ENCODE results near the gene PIP5K1C. TPM values are rescaled to one million over a fixed set of nuclear protein-coding genes. Genes with fewer than 3 reads are reported as not detected.

The PIP5K1C gene, protein sequence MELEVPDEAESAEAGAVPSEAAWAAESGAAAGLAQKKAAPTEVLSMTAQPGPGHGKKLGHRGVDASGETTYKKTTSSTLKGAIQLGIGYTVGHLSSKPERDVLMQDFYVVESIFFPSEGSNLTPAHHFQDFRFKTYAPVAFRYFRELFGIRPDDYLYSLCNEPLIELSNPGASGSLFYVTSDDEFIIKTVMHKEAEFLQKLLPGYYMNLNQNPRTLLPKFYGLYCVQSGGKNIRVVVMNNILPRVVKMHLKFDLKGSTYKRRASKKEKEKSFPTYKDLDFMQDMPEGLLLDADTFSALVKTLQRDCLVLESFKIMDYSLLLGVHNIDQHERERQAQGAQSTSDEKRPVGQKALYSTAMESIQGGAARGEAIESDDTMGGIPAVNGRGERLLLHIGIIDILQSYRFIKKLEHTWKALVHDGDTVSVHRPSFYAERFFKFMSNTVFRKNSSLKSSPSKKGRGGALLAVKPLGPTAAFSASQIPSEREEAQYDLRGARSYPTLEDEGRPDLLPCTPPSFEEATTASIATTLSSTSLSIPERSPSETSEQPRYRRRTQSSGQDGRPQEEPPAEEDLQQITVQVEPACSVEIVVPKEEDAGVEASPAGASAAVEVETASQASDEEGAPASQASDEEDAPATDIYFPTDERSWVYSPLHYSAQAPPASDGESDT
- 10 to 100 TPM; 18.3 to 37.0 (median 28.8) TPM for polyA plus RNA-seq (ENCODE audit: insufficient read length in 4 of 4)

DNA sequence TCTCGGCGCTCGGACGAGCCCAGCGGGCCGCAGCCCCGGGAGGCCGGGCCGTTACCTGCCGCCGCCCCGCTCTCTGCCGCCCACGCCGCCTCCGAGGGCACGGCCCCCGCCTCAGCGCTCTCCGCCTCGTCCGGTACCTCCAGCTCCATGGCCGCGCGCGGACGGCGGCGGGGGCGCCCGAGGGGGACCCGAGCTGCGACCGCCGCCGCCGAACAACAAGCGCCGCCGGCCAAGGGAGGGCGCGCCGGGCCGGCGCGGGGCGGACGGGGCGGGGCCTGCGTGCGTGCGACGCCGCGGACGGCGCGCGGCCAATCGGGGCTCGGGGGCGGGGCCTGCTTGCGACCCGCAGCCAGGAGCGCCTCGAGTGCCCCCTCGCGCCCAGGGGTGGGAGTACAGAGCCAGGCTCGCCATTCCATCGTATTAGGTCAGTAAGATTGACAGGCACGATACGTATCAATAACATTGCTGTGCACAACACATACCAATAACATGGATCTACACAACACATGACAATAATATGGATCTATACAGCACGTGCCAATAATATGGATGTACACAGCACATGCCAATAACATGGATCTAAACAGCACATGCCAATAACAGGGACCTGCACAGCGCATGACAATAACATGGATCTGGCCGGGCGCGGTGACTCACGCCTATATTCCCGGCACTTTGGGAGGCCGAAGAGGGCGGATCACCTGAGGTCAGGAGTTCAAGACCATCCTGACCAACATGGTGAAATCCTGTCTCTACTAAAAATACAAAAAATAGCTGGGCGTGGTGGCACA is at the start of gene PIP5K1C:
Gene PIP5K1C, minus strand, starts transcription at position 227 of the 791 bp plus-strand sequence. Its CDS starts 78 bp downstream, at position 149.
- DNase-seq (ENCODE audit: low read depth in 4 of 4, low spot score in 2 of 4) = peak in 3 of 4 donors; percentile 70 to 74 (median 73)

DNA sequence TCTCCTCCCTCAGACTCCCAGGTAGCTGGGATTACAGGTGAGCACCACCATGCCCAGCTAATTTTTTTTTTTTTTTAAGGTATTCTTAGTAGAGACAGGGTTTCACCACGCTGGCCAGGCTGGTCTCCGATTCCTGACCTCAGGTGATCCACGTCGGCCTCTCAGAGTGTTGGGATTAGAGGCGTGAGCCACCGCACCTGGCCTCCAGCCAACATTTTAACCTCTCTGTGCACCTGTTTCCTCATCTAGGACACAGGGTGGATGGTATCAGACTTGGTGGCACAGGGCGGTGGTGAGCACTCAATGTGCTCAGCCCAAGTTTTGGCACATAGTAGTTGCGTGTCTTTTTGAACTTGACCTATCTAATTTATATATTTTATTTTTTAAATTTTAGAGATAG is 48.7 kb upstream of the PIP5K1C start:
- DNase-seq (ENCODE audit: low read depth in 4 of 4, low spot score in 2 of 4) = no peak

DNA sequence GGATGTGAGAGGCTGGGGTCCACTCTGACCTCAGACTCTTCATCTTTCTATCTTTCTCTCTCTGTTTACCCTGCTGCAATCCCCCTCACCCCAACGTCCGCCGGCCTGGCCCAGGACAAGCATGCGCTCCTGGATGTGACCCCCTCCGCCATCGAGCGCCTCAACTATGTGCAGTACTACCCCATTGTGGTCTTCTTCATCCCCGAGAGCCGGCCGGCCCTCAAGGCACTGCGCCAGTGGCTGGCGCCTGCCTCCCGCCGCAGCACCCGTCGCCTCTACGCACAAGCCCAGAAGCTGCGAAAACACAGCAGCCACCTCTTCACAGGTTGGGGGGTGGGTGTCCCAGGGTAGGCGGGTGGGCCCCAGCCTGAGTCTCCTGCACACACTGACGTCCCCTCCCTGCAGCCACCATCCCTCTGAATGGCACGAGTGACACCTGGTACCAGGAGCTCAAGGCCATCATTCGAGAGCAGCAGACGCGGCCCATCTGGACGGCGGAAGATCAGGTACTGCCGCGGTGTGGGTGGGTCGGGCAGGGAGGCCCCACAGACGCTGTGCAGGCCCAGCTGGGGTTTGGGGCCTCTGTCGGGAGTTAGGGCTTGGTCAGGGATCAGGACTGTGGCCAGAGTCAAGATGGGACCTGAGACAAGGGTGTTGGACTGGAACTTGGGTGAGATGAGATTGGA is 46.2 kb upstream of the PIP5K1C start:
- DNase-seq (ENCODE audit: low read depth in 4 of 4, low spot score in 2 of 4) = no peak

DNA sequence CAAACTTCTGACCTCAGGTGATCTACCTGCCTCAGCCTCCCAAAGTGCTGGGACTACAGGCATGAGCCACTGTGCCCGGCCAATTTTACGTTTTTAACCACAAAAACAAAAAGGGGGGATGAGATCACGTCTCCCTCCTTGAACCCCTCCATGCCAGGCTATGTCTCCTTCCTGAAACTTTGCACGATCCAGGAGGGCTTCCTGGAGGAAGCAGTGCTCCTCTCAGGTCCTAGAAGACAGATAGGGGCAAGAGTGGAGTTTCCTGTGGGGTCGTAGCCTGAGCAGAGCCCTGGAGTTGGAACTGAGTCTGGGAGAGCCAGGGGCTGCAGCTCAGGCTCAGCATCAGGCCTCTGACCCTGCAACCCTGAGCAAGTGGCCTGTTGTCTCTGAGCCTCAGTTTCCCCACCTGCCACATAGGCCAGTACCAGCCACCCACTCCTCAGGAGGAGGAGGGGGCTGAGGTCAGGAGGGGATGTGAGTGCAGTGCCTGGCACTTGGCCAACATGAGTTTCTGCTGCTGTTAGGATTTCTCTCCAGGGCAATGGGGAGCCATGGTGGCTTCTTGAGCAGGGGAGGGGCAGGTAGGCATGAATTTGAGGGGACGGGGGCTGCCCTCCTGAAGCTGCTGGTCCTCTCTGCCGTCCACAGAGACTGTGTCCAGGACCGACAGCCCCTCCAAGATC is 45.2 kb upstream of the PIP5K1C start:
- DNase-seq (ENCODE audit: low read depth in 4 of 4, low spot score in 2 of 4) = no peak

DNA sequence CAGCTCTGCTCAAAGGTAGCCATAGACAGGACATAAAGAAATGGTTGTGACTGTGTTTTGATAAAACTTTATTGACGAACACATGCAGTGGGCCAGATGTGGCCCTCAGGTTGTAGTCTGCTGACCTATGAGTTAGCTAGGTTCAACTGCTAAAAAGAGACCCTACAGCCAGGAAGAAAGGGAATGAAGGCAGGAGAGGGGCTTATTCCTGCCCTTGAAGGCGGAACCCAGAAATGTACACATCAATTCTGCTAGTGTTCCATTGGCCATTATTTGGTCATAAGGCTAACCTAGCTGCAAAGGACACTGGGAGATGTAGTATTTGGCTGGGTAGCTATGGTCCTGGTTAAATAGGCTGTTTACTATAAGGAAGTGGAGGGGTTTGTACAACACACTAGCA is 43.2 kb upstream of the PIP5K1C start:
- DNase-seq (ENCODE audit: low read depth in 4 of 4, low spot score in 2 of 4) = no peak

DNA sequence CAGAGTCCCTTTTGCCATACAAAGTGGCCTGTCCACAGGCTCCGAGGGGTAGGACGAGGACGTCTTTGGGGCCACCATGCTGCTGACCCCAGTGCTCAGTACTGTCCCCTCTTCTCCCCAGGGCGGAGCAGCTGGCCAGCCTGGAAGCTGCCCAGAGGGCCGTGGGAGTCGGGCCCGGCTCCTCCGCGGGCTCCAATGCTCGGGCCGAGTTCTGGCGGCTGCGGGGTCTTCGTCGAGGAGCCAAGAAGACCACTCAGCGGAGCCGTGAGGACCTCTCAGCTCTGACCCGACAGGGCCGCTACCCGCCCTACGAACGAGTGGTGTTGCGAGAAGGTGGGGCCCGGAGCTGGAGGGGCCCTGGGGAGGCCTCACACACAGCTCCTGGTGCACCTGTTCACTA is 40.2 kb upstream of the PIP5K1C start:
- DNase-seq (ENCODE audit: low read depth in 4 of 4, low spot score in 2 of 4) = no peak

DNA sequence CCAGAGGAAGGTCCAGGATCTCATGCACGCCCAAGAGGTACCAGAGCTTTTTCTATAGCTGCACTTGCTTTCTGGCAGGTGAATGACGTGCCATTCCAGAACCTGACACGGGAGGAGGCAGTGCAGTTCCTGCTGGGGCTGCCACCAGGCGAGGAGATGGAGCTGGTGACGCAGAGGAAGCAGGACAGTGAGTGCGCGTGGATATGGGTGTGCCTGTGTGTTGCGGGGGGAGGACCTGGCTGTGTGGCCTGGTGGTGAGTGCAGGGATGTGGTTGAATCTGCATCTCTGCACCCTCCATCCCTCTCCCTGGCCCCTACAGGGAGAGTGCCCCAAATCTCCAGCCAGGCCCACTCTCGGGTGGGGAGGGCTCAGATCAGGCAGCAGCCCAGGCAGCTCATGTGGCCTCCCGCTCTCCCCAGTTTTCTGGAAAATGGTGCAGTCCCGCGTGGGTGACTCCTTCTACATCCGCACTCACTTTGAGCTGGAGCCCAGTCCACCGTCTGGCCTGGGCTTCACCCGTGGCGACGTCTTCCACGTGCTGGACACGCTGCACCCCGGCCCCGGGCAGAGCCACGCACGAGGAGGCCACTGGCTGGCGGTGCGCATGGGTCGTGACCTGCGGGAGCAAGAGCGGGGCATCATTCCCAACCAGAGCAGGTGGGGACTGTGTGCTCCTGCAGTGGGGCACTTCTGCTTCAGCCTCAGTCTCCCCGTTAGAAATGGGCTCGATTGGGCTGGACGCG is 38.4 kb upstream of the PIP5K1C start:
- DNase-seq (ENCODE audit: low read depth in 4 of 4, low spot score in 2 of 4) = no peak

DNA sequence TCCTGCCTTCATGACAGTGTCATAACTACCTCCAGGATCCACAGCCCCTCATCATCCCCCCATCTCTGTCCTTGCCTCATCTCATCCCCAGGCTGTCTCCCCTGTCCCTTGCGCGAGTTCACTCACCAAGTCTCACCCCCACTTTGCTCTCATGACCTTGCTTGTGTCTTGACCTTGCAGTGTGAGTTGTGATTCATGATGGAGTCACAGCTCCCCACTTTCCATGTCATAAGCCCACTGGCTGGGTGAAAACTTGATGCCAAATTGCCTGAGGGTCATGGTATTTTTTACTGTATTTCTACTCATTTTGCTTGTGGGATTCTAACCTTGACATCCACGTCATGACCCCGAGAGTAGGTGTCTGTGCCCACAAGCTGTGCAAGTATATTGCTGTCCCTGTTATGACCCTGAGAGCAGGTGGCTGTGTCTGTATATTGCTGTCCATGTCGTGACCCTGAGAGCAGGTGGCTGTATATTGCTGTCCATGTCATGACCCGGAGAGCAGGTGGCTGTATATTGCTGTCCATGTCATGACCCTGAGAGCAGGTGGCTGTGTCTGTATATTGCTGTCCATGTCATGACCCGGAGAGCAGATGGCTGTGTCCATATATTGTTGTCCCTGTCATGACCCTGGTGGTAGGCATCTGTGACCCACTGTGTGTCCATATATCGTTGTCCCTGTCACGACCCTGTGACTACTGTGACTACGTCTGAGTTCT is 37.4 kb upstream of the PIP5K1C start:
- DNase-seq (ENCODE audit: low read depth in 4 of 4, low spot score in 2 of 4) = no peak

DNA sequence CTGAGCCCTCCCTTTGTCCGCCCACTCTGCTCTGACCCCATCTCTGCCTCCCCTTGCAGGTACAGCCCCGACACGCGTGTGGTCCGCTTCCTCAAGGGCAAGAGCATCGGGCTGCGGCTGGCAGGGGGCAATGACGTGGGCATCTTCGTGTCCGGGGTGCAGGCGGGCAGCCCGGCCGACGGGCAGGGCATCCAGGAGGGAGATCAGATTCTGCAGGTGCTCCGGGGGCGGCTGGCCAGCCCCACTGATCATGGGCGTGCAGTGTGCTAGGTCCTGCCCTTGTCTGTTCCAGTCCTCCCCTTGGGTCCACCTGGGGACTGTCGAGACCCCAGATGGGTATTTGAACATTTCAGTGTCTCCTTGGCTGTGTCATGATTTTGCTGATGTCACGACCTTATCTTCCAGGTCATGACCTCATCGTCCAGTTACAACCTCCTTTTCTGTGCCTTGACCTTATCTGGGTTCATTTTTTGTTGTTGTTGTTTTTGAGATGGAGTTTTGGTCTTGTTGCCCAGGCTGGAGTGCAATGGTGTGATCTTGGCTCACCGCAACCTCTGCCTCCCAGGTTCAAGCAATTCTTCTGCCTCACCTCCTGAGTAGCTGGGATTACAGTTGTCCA is 35.9 kb upstream of the PIP5K1C start:
- DNase-seq (ENCODE audit: low read depth in 4 of 4, low spot score in 2 of 4) = no peak

DNA sequence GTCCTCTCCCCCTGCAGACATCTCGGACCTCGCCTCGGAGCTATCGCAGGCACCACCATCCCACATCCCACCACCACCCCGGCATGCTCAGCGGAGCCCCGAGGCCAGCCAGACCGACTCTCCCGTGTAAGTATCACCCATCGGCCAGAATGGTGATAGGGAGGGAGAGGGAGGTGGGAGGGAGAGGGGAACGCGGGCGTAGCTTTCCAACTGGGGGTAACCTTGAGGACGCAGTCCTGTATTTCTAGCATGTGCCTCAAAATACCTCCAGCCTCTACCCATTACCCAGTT is 34.0 kb upstream of the PIP5K1C start:
- DNase-seq (ENCODE audit: low read depth in 4 of 4, low spot score in 2 of 4) = no peak

DNA sequence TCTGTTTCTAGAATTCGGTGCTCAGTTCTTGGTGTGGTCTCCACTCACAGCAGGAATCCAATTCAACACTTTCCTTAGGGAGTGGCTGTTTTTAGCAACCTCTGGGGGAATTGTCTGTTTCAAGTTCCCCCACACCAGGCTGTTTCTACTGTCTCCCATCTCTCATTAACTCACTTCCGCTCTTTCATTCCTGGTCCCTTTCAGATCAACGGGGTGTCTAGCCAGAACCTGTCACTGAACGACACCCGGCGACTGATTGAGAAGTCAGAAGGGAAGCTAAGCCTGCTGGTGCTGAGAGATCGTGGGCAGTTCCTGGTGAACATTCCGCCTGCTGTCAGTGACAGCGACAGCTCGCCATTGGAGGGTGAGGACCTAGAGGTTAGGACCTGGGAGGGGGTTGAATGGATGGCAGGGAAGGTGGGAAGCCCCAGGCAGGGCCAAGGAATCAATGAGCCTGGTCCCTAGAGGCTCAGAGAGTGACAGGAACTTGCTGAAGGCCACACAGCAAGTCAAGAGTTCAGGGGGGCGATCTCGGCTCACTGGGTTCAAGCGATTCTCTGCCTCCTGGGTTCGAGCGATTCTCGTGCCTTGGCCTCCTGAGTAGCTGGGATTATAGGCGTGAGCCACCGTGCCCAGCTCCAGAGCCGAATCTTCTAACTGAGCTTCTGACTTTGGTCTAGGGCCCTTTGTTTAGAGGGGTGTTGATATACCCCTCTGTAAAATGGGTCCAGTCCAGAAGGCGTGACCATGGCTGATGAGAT is 33.5 kb upstream of the PIP5K1C start:
- no peak for DNase-seq (ENCODE audit: low read depth in 4 of 4, low spot score in 2 of 4)

DNA sequence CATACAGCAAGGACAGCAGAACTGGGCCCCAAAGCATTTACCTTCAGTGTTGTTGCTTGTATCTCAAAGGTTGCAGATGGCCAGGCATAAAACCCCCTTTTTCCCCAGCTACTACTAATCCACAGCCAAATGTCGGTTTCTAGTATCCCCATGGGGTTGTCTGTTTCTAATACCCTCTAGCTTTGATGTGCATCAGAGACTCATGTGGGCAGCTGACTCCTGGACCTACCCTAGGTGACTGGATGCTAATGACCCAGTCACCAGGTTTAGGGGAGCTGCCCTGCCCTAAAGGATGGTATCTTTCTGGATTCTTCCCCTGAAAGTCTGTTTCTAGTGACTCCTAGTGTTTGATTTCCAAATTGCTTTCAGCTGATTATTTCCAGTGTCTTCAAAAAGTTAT is 31.8 kb upstream of the PIP5K1C start:
- DNase-seq (ENCODE audit: low read depth in 4 of 4, low spot score in 2 of 4) = no peak

DNA sequence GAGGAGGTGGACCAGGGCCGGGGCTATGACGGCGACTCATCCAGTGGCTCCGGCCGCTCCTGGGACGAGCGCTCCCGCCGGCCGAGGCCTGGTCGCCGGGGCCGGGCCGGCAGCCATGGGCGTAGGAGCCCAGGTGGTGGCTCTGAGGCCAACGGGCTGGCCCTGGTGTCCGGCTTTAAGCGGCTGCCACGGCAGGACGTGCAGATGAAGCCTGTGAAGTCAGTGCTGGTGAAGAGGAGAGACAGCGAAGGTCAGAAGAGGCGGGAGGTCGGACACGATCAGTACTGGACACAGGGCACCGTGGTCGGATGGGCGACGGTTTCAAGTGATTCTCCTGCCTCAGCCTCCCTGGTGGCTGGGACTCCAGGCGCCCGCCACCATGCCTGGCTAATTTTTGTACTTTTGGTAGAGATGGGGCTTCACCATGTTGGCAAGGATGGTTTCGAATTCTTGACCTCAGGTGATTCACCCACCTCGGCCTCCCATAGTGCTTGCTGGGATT is 30.2 kb upstream of the PIP5K1C start:
- no peak for DNase-seq (ENCODE audit: low read depth in 4 of 4, low spot score in 2 of 4)

DNA sequence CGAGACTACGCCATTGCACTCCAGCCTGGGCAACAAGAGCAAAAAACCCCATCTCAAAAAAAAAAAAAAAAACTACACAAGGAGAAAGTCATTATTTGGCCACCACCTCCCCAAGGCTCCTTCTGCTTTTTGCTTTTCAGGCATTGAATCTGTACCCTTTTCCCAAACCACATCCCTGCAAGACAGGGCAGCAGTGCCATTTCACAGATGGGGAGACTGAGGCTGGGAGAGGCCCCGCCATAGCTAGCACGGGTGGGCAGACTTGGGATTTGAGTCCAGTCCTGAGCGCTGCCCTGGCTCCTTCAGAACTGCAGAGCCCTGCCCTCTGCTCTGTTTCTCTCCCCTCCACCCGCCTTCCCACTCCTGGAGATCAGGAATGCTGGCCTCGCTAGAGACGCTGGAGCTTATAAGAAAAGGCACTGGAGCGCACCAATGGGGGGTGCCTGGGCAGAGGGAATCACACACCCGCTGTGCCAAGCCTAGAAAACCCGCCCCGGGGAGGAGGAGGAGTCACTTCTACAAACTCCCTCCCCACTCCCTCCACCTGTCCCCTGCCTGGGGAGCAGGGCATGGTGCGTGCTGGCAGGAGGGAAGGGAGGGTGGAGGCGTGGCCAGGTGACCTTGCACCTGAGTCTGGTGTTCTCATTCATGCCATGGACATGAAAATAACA is 25.5 kb upstream of the PIP5K1C start:
- DNase-seq (ENCODE audit: low read depth in 4 of 4, low spot score in 2 of 4) = peak in 2 of 4 donors; percentile 34 to 61

DNA sequence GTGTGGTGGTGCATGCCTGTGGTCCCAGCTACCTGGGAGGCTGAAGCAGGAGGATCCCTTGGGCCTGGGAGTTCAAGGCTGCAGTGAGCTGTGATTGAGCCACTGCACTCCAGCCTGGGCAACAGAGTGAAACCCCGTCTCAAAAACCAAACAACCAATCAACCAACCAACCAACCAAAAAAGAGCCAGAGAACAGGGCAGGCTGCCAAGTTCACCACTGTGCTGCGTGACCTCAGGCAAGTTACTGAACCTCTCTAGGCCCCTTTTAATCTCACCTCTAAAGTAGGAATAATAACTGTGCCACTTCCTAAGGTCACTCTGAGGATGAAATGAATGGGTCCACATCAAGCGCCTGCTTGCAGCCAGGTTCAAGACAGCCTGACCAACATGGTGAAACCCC is 24.9 kb upstream of the PIP5K1C start:
- no peak for DNase-seq (ENCODE audit: low read depth in 4 of 4, low spot score in 2 of 4)

DNA sequence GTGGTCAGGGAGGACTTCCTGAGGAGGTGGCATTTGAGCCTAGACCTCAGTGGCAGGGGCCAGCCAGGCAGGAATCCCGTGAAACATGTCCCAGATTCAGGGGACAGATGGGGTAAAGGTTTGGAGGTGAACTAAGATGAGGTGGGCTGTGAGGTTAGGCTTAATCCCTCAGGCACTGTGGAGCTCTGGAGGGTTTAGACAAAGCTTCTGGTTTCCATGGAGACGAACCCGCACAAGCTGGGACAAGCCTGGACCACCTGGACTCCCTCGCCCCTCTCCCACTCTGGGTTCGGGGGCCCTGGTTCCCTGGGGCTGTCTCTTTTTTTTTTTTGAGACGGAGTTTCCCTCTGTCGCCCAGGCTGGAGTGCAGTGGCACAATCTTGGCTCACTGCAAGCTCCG is 23.6 kb upstream of the PIP5K1C start:
- no peak for DNase-seq (ENCODE audit: low read depth in 4 of 4, low spot score in 2 of 4)

DNA sequence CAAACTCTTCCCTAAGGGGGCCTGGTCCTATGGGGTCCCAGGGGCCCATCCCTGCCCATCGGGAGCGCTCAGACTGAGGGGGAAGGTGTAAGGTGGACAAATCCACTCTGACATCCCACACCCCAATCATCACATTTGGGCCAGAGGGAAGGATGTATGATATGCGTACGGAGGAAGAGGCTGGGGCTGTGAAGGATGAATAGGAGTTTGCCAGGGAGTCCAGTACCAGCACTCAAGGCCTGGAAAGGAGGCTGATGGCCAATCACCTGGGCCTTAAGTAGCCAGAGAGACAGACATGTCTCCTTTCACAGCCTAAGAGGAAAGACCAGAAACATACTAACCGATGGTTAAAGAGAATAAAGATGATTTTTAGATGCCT is 22.8 kb upstream of the PIP5K1C start:
- DNase-seq (ENCODE audit: low read depth in 4 of 4, low spot score in 2 of 4) = no peak
